Measurements from ENCODE around the gene COG2.
A peak's percentile ranks its signal among the peaks of the same experiment; 100 is the strongest.

The COG2 gene

GRCh38 chr1:230704830-230705229 lies 62.5 kb downstream of the COG2 start:
- Histone ChIP-seq H3K27ac (ENCODE audit: low read depth in 2 of 2, low read length in 2 of 2) (no peak overlapping the region), H3K9me3 (ENCODE audit: control insufficient read depth in 2 of 2, low read length in 2 of 2) (no peaks in the 10 kb centered on the region), H3K4me3 (ENCODE audit: low read length in 2 of 2) (no peak overlapping the region), H3K4me1 (ENCODE audit: control insufficient read depth in 2 of 2, insufficient read depth in 2 of 2, low read length in 2 of 2) (peaks cover 25% of the 10 kb centered on the region in 2 donors), H3K27me3 (ENCODE audit: control insufficient read depth in 2 of 2, insufficient read depth in 2 of 2, low read length in 2 of 2) (no peaks in the 10 kb centered on the region), H3K36me3 (ENCODE audit: control insufficient read depth in 2 of 2, insufficient read depth in 2 of 2, low read length in 2 of 2) (no peaks in the 10 kb centered on the region), H3K9ac (ENCODE audit: low read depth in 1 of 2, low read length in 2 of 2) (no peak overlapping the region)

DNA sequence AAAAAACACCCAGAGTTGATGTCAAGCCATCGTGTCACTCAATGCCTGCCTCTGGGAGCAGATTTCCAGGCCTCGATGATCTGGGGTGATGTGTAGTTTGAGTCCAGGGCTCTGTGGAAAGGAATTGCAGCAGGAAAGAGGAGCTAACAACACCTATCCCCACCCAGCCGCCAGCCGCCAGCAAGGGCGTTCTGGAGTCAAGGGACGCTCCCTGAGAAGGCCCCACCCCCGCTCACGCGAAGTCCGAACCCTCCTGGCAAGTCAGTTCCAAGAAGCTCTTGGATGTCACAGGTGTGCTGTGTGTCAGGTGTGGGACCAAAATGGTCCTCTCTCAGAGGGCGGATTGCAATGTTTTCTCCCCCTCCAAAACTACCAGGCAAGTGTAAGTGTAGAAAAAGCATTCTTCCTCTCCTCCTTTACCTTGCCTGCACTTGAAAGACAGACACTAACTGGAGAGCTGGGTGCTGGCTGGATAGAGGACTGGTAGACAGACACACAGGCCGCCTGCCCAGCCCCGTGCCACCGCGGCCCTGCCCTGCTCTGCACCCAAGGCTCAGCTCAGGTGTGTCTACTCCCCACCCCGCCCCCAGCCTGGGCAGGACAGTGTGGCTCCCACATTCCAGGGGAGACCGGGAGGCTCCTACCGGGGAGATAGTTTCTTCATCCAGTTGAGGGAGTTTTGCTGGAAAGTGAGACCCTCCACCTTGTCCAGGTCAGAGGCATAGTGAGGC lies 63.2 kb downstream of the COG2 start:
- H3K4me3 ChIP-seq (ENCODE audit: low read length in 2 of 2): no peak overlapping the region
- H3K27ac ChIP-seq (ENCODE audit: low read depth in 2 of 2, low read length in 2 of 2): peak overlapping the region; percentile 35 to 48
- H3K36me3 ChIP-seq (ENCODE audit: control insufficient read depth in 2 of 2, insufficient read depth in 2 of 2, low read length in 2 of 2): no peaks in the 10 kb centered on the region
- peaks cover 25% of the 10 kb centered on the region in 2 donors for H3K4me1 ChIP-seq (ENCODE audit: control insufficient read depth in 2 of 2, insufficient read depth in 2 of 2, low read length in 2 of 2)
- no peaks in the 10 kb centered on the region for H3K27me3 ChIP-seq (ENCODE audit: control insufficient read depth in 2 of 2, insufficient read depth in 2 of 2, low read length in 2 of 2)
- no peaks in the 10 kb centered on the region for H3K9me3 ChIP-seq (ENCODE audit: control insufficient read depth in 2 of 2, low read length in 2 of 2)
- peak overlapping the region in 1 of 2 donors; percentile 29 for H3K9ac ChIP-seq (ENCODE audit: low read depth in 1 of 2, low read length in 2 of 2)

DNA sequence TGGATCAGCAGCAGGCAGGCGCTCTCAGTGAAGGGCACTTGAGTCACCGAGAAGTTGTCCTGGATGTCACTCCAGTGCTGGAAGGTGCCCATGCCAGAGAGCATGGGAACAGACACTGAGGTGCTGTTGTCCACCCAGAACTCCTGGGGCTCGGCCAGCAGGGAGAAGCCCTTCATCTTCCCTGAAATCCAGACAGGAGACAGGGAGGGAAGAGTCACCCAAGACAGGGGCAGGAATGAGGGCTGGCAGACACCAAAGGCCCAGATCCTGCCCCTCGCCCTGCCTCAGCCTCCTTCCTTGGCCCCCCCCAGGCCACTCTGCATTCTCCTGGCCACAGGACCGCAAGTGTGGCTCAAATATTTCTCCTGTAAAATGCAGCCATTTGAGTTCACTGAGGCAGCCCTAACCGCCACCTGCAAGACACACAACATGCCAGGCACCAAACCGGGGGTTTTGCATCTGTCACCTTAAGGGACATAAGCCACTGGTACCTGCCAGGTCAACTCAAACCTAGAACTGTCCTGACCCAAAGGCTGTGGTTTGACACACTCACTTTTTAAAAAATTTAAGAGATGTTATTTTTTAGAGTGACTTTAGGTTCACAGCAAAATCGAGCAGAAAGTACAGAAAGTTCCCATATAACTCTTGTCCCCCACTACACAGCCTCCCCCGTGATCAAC lies 63.9 kb downstream of the COG2 start:
- H3K9me3 ChIP-seq (ENCODE audit: control insufficient read depth in 2 of 2, low read length in 2 of 2): no peaks in the 10 kb centered on the region
- H3K9ac ChIP-seq (ENCODE audit: low read depth in 1 of 2, low read length in 2 of 2): peak overlapping the region in 1 of 2 donors; percentile 29
- H3K4me1 ChIP-seq (ENCODE audit: control insufficient read depth in 2 of 2, insufficient read depth in 2 of 2, low read length in 2 of 2): peaks cover 25% of the 10 kb centered on the region in 2 donors
- no peaks in the 10 kb centered on the region for H3K27me3 ChIP-seq (ENCODE audit: control insufficient read depth in 2 of 2, insufficient read depth in 2 of 2, low read length in 2 of 2)
- no peak overlapping the region for H3K27ac ChIP-seq (ENCODE audit: low read depth in 2 of 2, low read length in 2 of 2)
- no peak overlapping the region for H3K4me3 ChIP-seq (ENCODE audit: low read length in 2 of 2)
- H3K36me3 ChIP-seq (ENCODE audit: control insufficient read depth in 2 of 2, insufficient read depth in 2 of 2, low read length in 2 of 2): no peaks in the 10 kb centered on the region

DNA sequence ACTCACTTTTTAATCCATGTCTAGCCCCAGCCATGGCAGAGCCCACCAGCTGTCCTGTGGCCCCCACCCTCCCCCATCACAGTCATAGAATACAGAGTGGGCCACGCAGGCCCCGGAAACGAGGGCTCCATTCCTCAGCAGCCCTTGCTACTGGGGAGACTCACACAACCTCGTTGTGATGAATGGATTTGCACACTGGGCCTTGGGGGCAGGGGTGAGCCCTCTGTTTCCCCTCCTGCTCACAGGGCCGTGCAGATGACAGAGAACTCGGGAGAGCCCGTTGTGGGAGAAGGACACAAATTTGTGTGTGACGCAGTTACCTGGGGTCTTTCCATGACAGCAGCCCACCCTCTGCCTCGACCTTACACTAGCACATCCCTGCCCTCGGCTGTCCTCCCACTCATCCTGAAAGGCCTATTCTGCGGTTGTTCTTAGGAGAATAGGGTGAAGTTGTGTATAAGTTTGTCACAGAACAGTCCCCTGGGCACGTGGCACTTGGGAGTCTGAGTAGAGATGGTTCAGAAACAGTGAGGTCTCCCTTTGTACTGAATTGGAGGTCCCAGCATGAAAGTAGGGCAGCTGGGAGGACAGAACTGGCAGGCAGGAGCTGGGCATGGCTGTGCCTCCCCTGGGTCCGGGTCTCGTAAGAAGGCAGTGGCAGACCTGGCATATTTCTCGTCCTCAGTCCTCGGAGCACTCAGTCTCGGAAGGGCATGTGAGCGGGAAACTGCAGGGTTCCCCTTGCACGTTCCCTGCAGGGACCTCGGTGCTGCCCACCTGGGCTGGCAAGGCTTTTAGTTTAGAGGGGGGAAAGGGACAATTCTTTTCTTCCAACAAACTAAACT lies 64.8 kb downstream of the COG2 start:
- H3K4me3 ChIP-seq (ENCODE audit: low read length in 2 of 2): no peak overlapping the region
- no peaks in the 10 kb centered on the region for H3K9me3 ChIP-seq (ENCODE audit: control insufficient read depth in 2 of 2, low read length in 2 of 2)
- H3K36me3 ChIP-seq (ENCODE audit: control insufficient read depth in 2 of 2, insufficient read depth in 2 of 2, low read length in 2 of 2): no peaks in the 10 kb centered on the region
- H3K9ac ChIP-seq (ENCODE audit: low read depth in 1 of 2, low read length in 2 of 2): no peak overlapping the region
- peaks cover 25% of the 10 kb centered on the region in 2 donors for H3K4me1 ChIP-seq (ENCODE audit: control insufficient read depth in 2 of 2, insufficient read depth in 2 of 2, low read length in 2 of 2)
- H3K27me3 ChIP-seq (ENCODE audit: control insufficient read depth in 2 of 2, insufficient read depth in 2 of 2, low read length in 2 of 2): no peaks in the 10 kb centered on the region
- no peak overlapping the region for H3K27ac ChIP-seq (ENCODE audit: low read depth in 2 of 2, low read length in 2 of 2)

DNA sequence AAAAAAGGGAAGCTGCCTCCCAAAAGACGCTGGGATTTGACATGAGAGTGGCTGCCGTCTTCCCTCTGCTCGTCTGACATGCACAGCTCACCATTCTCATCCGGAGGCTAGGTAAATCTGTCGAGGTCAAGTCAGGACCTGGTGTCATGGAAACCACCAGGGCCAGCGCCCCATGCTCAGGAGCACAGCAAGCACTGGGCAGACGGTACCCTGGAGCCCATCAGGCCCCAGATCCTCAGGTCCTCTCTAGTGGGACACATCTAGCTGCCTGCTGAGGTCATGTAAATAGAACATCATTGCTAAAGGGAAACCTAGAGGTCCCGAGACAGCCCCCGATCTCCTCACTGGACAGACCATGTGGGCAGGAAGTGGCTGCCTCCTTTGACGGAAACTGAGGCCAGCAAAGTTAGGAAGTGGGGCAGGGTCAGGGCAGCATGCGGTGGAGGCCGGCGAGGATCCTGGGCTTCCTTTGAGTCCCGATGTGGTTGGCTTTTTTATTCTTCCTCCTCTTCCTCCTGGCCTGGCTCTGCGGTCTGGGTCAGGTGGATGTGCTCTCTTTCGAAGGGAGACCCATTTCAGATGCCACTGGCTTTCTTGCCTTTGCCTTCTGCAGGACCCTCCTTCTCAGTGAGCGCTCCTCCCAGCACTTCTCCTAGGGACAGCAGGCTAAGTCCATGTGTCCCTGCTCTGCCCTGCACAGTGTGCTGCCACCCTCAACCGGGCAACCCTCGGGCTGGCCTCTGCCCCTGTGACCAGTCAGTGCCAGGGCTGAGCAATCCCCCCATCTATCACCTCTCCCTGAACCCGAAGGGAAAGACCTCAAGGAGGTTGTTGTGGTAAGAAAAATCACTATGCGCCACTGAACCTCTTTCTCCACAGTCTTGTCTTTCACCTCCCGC lies 65.7 kb downstream of the COG2 start:
- Histone ChIP-seq H3K4me3 (ENCODE audit: low read length in 2 of 2) (no peak overlapping the region), H3K27ac (ENCODE audit: low read depth in 2 of 2, low read length in 2 of 2) (peak overlapping the region in 1 of 2 donors; percentile 9), H3K4me1 (ENCODE audit: control insufficient read depth in 2 of 2, insufficient read depth in 2 of 2, low read length in 2 of 2) (peaks cover 25% of the 10 kb centered on the region in 2 donors), H3K27me3 (ENCODE audit: control insufficient read depth in 2 of 2, insufficient read depth in 2 of 2, low read length in 2 of 2) (no peaks in the 10 kb centered on the region), H3K36me3 (ENCODE audit: control insufficient read depth in 2 of 2, insufficient read depth in 2 of 2, low read length in 2 of 2) (no peaks in the 10 kb centered on the region), H3K9me3 (ENCODE audit: control insufficient read depth in 2 of 2, low read length in 2 of 2) (no peaks in the 10 kb centered on the region), H3K9ac (ENCODE audit: low read depth in 1 of 2, low read length in 2 of 2) (no peak overlapping the region)

DNA sequence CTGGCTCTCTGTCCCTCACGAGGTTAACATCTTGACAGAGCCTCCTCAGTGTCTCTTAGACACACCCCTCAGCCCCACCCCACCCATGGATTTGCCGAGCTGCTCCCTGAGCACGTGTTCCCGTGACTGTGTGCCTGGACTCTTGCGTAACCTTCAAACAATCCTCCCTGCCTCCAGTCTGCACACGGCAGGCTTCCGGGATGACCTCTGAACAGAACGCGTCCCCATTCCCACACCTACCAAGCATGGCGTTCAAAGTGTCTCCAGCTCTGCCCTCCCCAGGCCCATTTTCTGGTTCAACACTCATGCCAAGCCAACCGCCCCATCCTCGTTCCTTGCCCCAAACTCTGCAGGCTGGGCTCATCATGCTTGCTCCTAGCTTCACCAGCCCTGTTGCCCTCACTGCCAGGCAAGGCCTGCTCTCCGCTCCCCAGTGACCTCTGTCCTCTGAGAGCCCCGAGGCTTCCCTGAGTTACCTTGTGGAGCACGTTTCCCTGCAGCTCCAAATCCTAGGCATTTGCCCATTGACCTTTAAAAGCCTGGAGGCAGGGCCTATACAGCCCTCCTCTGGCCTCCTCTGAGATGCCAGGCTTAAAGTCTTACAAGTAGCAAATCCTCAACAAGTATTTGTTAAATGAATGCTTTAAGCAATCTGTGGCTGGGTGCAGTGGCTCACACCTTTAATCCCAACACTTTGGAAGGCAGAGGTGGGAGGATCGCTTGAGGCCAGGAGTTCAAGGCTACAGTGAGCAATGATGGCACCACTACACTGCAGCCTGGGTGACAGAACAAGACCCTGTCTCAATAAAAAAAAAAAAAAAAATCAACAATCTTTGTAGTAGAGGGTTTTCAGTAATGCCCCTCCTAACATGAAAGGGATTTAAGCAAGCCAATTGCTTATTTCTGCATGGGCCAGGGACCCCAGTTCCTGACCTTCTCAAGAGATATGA lies 66.6 kb downstream of the COG2 start:
- Histone ChIP-seq H3K27me3 (ENCODE audit: control insufficient read depth in 2 of 2, insufficient read depth in 2 of 2, low read length in 2 of 2) (no peaks in the 10 kb centered on the region), H3K9ac (ENCODE audit: low read depth in 1 of 2, low read length in 2 of 2) (no peak overlapping the region), H3K4me1 (ENCODE audit: control insufficient read depth in 2 of 2, insufficient read depth in 2 of 2, low read length in 2 of 2) (peaks cover 25% of the 10 kb centered on the region in 2 donors), H3K36me3 (ENCODE audit: control insufficient read depth in 2 of 2, insufficient read depth in 2 of 2, low read length in 2 of 2) (no peaks in the 10 kb centered on the region), H3K9me3 (ENCODE audit: control insufficient read depth in 2 of 2, low read length in 2 of 2) (no peaks in the 10 kb centered on the region), H3K27ac (ENCODE audit: low read depth in 2 of 2, low read length in 2 of 2) (peak overlapping the region; percentile 24 to 56), H3K4me3 (ENCODE audit: low read length in 2 of 2) (no peak overlapping the region)

GRCh38 chr1:230709619-230710542 lies 67.6 kb downstream of the COG2 start:
- H3K9me3 ChIP-seq (ENCODE audit: control insufficient read depth in 2 of 2, low read length in 2 of 2): no peaks in the 10 kb centered on the region
- H3K4me3 ChIP-seq (ENCODE audit: low read length in 2 of 2): no peak overlapping the region
- H3K27me3 ChIP-seq (ENCODE audit: control insufficient read depth in 2 of 2, insufficient read depth in 2 of 2, low read length in 2 of 2): no peaks in the 10 kb centered on the region
- H3K36me3 ChIP-seq (ENCODE audit: control insufficient read depth in 2 of 2, insufficient read depth in 2 of 2, low read length in 2 of 2): no peaks in the 10 kb centered on the region
- H3K27ac ChIP-seq (ENCODE audit: low read depth in 2 of 2, low read length in 2 of 2): no peak overlapping the region
- H3K9ac ChIP-seq (ENCODE audit: low read depth in 1 of 2, low read length in 2 of 2): no peak overlapping the region
- H3K4me1 ChIP-seq (ENCODE audit: control insufficient read depth in 2 of 2, insufficient read depth in 2 of 2, low read length in 2 of 2): peaks cover 23 to 27% of the 10 kb centered on the region in 2 donors

GRCh38 chr1:230710543-230710904 lies 68.2 kb downstream of the COG2 start:
- Histone ChIP-seq H3K27ac (ENCODE audit: low read depth in 2 of 2, low read length in 2 of 2) (no peak overlapping the region), H3K4me1 (ENCODE audit: control insufficient read depth in 2 of 2, insufficient read depth in 2 of 2, low read length in 2 of 2) (peaks cover 17 to 20% of the 10 kb centered on the region in 2 donors), H3K36me3 (ENCODE audit: control insufficient read depth in 2 of 2, insufficient read depth in 2 of 2, low read length in 2 of 2) (no peaks in the 10 kb centered on the region), H3K4me3 (ENCODE audit: low read length in 2 of 2) (no peak overlapping the region), H3K9ac (ENCODE audit: low read depth in 1 of 2, low read length in 2 of 2) (no peak overlapping the region), H3K9me3 (ENCODE audit: control insufficient read depth in 2 of 2, low read length in 2 of 2) (no peaks in the 10 kb centered on the region), H3K27me3 (ENCODE audit: control insufficient read depth in 2 of 2, insufficient read depth in 2 of 2, low read length in 2 of 2) (no peaks in the 10 kb centered on the region)

Data from mucosa of rectum (tissue), 2 donors.